Fibroblast of the aortic adventitia (primary cell): ENCODE results near the gene CCDC47. TPM values are rescaled to one million over a fixed set of nuclear protein-coding genes. Genes with fewer than 3 reads are reported as not detected.
"Not testable (repeated sequence)": the region's sequence is repeated elsewhere in the genome, so short reads cannot be mapped to it uniquely, and the experiment has no call there.

Experiments
- DNase-seq: peaks from one replicate; pipeline ENCODE4 v3.0.0-alpha.2; 2010; ENCODE audit warnings: low read depth
- H3K4me3 ChIP-seq: 2 replicates; pipeline ENCODE4 v1.5.1; 2011; ENCODE audit warnings: low read depth, mild to moderate bottlenecking, control low read depth, low read length, moderate library complexity
- total RNA-seq: library from RNA; depleted of rRNA; stranded (reverse); fragments of >200 nt; gene quantifications from 2 replicates; pipeline ENCODE4 v1.2.3, GENCODE V29; 2012; ENCODE audit warnings: low replicate concordance
- TF ChIP-seq, protein P1 (sequence below): IDR thresholded peaks from 2 replicates; pipeline ENCODE4 v1.5.1; 2011; ENCODE audit warnings: mild to moderate bottlenecking, low read length, control low read depth, inconsistent platforms; ENCODE audit not compliant: insufficient read depth

The CCDC47 gene
- total RNA-seq, 1 donor = 70.2 TPM

DNA sequence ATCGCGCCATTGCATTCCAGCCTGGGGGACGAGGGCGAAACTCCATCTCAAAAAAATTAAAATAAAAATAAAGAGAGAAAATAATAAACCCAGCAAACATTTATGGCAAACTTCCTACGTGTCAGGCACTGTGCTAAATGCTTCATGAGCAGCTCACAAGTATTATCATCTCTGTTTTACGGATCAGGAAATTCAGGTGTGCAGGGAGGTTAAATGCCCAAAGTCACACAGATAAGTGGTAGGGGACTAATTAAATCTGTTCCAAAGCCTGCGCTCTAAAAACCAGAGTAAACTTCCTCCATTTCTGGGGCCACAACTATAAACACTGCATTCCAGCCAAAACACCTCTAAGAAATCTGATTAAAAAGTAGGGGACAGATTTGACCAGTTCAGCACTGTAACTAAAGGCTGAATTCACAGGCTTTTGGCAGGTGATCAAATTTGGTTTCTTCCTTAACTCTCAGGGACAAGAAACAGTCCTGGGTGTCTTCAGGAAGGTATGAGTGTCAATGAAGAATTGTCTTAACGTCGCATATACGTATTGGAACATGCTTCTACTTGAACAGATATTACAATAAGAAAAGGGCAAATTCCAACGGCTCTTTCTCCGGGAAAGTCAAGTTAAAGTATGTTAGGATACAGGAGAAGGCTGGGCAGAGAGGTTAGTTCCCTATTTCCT, 32.8 kb downstream of the CCDC47 start:
- TF ChIP-seq, protein P1, sequence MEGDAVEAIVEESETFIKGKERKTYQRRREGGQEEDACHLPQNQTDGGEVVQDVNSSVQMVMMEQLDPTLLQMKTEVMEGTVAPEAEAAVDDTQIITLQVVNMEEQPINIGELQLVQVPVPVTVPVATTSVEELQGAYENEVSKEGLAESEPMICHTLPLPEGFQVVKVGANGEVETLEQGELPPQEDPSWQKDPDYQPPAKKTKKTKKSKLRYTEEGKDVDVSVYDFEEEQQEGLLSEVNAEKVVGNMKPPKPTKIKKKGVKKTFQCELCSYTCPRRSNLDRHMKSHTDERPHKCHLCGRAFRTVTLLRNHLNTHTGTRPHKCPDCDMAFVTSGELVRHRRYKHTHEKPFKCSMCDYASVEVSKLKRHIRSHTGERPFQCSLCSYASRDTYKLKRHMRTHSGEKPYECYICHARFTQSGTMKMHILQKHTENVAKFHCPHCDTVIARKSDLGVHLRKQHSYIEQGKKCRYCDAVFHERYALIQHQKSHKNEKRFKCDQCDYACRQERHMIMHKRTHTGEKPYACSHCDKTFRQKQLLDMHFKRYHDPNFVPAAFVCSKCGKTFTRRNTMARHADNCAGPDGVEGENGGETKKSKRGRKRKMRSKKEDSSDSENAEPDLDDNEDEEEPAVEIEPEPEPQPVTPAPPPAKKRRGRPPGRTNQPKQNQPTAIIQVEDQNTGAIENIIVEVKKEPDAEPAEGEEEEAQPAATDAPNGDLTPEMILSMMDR = no peak
- peak; percentile 18 for DNase-seq
- H3K4me3 ChIP-seq = peak overlapping the region; percentile 83

DNA sequence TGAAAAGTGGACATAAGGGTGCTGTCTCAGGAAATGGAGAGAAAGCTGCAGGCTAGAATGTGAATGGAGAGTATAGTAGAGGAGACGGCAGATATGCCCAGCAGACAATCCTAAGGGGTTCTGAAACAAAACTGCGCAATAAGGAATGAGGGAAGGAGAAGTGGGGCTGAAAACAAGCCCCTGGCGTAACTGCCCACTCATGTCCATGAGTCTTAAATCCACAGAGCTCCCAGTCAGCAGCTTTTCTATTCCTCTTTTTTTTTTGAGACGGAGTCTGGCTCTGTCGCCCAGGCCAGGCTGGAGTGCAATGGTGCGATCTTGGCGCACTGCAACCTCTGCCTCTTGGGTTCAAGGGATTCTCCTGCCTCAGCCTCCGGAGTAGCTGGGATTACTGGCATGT, 37.7 kb downstream of the CCDC47 start:
- no peak overlapping the region for H3K4me3 ChIP-seq
- DNase-seq = no peak
- TF ChIP-seq, protein P1 = no peak

DNA sequence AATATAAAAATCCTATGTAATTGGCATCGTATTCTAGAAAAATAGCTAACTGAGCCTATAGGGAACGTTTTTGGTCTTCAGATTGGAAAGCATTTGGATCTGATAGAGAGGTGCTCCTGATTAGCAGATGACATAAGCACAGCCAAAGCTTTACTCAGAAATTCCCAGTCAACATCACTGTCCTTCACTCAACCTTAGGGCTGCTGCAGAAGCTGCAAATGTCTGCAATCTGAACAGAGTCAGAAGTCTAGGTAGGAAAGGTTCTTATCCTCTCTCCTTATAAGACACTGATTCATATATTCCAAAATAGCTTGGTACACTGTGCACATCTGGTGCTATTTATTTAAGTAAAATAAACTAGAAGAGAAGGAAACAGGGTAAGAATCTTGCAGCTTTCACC, 51.0 kb downstream of the CCDC47 start:
- TF ChIP-seq, protein P1 = no peak

DNA sequence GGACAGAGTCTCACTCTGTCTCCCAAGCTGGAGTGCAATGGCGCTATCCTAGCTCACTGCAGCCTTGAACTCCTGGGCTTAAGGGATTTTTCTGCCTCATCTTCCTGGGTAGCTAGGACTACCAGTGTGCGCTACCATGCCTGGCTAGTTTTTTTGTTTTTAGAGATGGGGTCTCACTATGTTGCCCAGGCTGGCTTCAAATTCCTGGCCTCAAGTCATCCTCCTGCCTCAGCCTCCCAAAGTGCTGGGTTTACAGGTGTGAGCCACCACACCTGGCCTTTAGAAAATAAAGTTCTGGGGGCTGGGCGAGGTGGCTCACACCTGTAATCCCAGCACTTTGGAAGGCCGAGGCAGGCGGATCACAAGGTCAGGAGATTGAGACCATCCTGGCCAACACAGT, 53.2 kb downstream of the CCDC47 start:
- not testable (repeated sequence) for H3K4me3 ChIP-seq, DNase-seq

More for the DNA sequence above, 51.0 kb downstream of the CCDC47 start:
- no peak overlapping the region for H3K4me3 ChIP-seq
- DNase-seq = no peak

DNA sequence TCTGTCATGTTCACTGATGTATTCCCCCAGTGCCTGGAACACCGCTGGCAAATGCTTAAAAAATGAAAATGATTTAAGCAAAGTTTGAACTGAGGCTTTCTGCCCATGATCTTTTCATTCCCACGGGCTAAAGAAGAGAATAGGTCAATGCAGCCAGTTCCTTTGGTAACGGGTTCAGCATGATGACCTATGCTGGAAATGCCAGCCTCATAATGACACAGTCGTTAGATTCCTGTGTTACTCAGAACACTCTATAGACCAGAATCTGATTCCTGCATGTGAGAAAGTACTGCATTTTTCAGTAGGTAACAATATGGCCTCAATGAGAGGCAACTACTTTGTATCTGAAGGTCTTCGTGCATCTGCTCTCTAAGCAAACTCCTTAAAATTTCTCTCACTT, 54.4 kb downstream of the CCDC47 start:
- H3K4me3 ChIP-seq = no peak overlapping the region
- TF ChIP-seq, protein P1 = no peak
- DNase-seq = no peak

DNA sequence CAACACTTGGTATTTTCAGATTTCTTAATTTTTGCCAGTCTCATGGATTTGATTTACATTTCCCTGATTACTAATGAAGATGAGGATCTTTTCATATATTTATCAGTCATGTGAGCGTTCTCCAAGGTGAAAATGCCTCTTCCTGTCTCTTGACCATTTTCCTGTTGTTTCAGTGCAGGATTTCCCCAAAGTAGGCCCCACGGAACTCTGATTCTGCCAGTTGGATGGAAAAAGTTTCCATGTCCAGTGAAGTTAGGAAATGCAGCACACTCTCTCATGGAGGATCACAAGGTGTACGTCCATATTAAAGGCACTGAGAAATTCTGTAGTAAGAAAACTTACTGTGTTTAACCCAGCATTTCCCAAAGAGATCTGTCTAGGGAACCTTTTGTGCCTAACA, 57.0 kb downstream of the CCDC47 start:
- no peak for DNase-seq
- TF ChIP-seq, protein P1 = no peak
- H3K4me3 ChIP-seq = no peak overlapping the region

DNA sequence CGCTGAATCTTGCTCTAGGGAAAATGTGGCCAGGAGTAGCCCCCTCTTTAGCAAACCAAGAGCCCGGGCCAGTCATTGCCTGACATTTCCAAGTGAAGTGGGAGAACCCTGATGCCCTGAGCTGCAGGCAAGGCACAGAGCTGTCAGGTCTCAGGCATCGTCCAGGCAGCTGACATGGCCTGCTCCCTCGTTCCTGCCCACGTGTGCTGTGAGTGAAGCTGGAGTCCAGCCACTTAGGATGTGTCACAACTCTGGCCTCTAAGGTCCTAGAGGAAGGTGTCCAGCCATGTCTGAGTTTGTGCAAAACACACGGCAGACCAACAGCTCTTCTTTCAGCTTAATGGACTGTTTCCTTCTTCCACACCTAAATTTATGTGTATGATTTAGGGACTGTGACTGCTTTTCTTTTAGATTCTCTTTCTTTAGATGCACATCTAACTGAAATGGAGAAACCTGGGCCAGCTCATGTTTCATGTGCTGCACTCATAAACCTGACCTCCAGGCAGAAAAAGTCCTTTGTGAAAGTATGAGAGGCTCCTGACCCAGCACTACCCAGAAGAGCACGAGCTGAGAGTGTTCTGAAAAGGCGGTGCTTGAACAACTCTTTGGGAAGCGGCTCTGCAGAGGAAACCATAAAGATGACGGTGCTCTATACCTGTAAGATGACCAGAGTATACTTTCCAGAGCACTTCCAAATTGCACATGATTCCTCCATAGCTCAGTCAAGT, 58.7 kb downstream of the CCDC47 start:
- no peak overlapping the region for H3K4me3 ChIP-seq
- DNase-seq = no peak
- TF ChIP-seq, protein P1 = no peak
